Measurements from ENCODE around the gene ALG10B. TPM values are rescaled to one million over a fixed set of nuclear protein-coding genes. Genes with fewer than 3 reads are reported as not detected.
A peak's percentile ranks its signal among the peaks of the same experiment; 100 is the strongest.

ALG10B gene, protein sequence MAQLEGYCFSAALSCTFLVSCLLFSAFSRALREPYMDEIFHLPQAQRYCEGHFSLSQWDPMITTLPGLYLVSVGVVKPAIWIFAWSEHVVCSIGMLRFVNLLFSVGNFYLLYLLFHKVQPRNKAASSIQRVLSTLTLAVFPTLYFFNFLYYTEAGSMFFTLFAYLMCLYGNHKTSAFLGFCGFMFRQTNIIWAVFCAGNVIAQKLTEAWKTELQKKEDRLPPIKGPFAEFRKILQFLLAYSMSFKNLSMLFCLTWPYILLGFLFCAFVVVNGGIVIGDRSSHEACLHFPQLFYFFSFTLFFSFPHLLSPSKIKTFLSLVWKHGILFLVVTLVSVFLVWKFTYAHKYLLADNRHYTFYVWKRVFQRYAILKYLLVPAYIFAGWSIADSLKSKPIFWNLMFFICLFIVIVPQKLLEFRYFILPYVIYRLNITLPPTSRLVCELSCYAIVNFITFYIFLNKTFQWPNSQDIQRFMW
- 10 to 100 TPM in 1 of 3 donors, 1 to 10 TPM in 2; 7.5 to 11.6 (median 8.0) TPM for total RNA-seq
- total RNA-seq (2013) = 5.6 TPM

GRCh38 chr12:38316391-38317129 lies at the start of gene ALG10B:
Gene ALG10B (plus strand): TSS chr12:38316774. CDS start chr12:38316894, 120 bp downstream.
- Histone ChIP-seq H3K36me3 (ENCODE audit: control insufficient read depth, insufficient read depth, low read length) (peaks cover 3% of the 10 kb centered on the region), H3K4me3 (ENCODE audit: low read length) (peak within 1 kb of the TSS; percentile 94), H3K4me1 (ENCODE audit: control insufficient read depth, insufficient read depth, low read length) (peaks cover 7% of the 10 kb centered on the region), H3K27me3 (ENCODE audit: control insufficient read depth, insufficient read depth, low read length) (no peaks in the 10 kb centered on the region), H3K9me3 (ENCODE audit: control insufficient read depth, insufficient read depth, low read length) (no peaks in the 10 kb centered on the region), H3K27ac (ENCODE audit: low read length) (peak within 1 kb of the TSS; percentile 95)
- WGBS (ENCODE audit: insufficient coverage) = under 1% methylated on average over 42 of the region's 42 CpGs
- TF ChIP-seq, protein P1, sequence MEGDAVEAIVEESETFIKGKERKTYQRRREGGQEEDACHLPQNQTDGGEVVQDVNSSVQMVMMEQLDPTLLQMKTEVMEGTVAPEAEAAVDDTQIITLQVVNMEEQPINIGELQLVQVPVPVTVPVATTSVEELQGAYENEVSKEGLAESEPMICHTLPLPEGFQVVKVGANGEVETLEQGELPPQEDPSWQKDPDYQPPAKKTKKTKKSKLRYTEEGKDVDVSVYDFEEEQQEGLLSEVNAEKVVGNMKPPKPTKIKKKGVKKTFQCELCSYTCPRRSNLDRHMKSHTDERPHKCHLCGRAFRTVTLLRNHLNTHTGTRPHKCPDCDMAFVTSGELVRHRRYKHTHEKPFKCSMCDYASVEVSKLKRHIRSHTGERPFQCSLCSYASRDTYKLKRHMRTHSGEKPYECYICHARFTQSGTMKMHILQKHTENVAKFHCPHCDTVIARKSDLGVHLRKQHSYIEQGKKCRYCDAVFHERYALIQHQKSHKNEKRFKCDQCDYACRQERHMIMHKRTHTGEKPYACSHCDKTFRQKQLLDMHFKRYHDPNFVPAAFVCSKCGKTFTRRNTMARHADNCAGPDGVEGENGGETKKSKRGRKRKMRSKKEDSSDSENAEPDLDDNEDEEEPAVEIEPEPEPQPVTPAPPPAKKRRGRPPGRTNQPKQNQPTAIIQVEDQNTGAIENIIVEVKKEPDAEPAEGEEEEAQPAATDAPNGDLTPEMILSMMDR (IDR thresholded peaks at IDR 0.05) = peak; percentile 59
- intact Hi-C loops (cut with micrococcal nuclease) = loop anchor here (1.0 to 5.0 kb wide), 3 partner anchors 178 to 1791 kb away; partner anchors contain the start of genes KIF21A and SLC2A13
- Mint-ChIP-seq H3K27me3 (ENCODE audit: low read depth in 2 of 2) (no peaks in the 10 kb centered on the region), H3K4me3 (peak within 1 kb of the TSS; percentile 93), H3K27ac (peak within 1 kb of the TSS; percentile 94 to 95), H3K36me3 (no peaks in the 10 kb centered on the region), H3K4me1 (peaks cover 22 to 26% of the 10 kb centered on the region in 2 donors), H3K9me3 (no peaks in the 10 kb centered on the region)
- ATAC-seq (peak; percentile 96 to 98 (median 98)), DNase-seq (peak; percentile 88 to 98)

GRCh38 chr12:38268612-38269011 lies 48.0 kb upstream of the ALG10B start:
- Histone ChIP-seq H3K27ac (ENCODE audit: low read length) (no peak overlapping the region), H3K4me3 (ENCODE audit: low read length) (no peak overlapping the region), H3K4me1 (ENCODE audit: control insufficient read depth, insufficient read depth, low read length) (no peaks in the 10 kb centered on the region), H3K27me3 (ENCODE audit: control insufficient read depth, insufficient read depth, low read length) (no peaks in the 10 kb centered on the region), H3K36me3 (ENCODE audit: control insufficient read depth, insufficient read depth, low read length) (no peaks in the 10 kb centered on the region), H3K9me3 (ENCODE audit: control insufficient read depth, insufficient read depth, low read length) (no peaks in the 10 kb centered on the region)
- Mint-ChIP-seq H3K36me3 (no peaks in the 10 kb centered on the region), H3K27me3 (ENCODE audit: low read depth in 2 of 2) (no peaks in the 10 kb centered on the region), H3K9me3 (peaks cover 7 to 9% of the 10 kb centered on the region in 2 donors), H3K4me1 (no peaks in the 10 kb centered on the region), H3K4me3 (no peak overlapping the region), H3K27ac (no peak overlapping the region)
- no peak for ATAC-seq
- no peak for DNase-seq
- intact Hi-C loops (cut with micrococcal nuclease) = no loop called here
- TF ChIP-seq, protein P1 (IDR thresholded peaks at IDR 0.05) = no peak

- WGBS (ENCODE audit: insufficient coverage) = no CpG with 5 or more reads among the region's 1 CpG
- Mint-ChIP-seq H3K4me1 (no peaks in the 10 kb centered on the region), H3K36me3 (no peaks in the 10 kb centered on the region), H3K9me3 (peaks cover 8 to 10% of the 10 kb centered on the region in 2 donors), H3K4me3 (no peak overlapping the region), H3K27me3 (ENCODE audit: low read depth in 2 of 2) (no peaks in the 10 kb centered on the region), H3K27ac (no peak overlapping the region)
- intact Hi-C loops (cut with micrococcal nuclease) = no loop called here
- H3K9me3 ChIP-seq (ENCODE audit: control insufficient read depth, insufficient read depth, low read length) = no peaks in the 10 kb centered on the region
- no peak overlapping the region for H3K27ac ChIP-seq (ENCODE audit: low read length)
- H3K36me3 ChIP-seq (ENCODE audit: control insufficient read depth, insufficient read depth, low read length) = no peaks in the 10 kb centered on the region
- H3K27me3 ChIP-seq (ENCODE audit: control insufficient read depth, insufficient read depth, low read length) = no peaks in the 10 kb centered on the region
- ATAC-seq = no peak
- no peak overlapping the region for H3K4me3 ChIP-seq (ENCODE audit: low read length)
- H3K4me1 ChIP-seq (ENCODE audit: control insufficient read depth, insufficient read depth, low read length) = no peaks in the 10 kb centered on the region
- no peak for DNase-seq
- TF ChIP-seq, protein P1 (IDR thresholded peaks at IDR 0.05) = no peak
These were observed 46.7 kb upstream of the ALG10B start for GRCh38 chr12:38269897-38270296.
